Smooth muscle cell (in vitro differentiated cells): ENCODE results near the gene CDH26. TPM values are rescaled to one million over a fixed set of nuclear protein-coding genes. Genes with fewer than 3 reads are reported as not detected.

ENCODE experiments used
- DNase-seq: peaks from one replicate; lab custom pipeline; 2025; ENCODE audit not compliant: unreplicated experiment; lab: John Stamatoyannopoulos, UW
- H2AFZ ChIP-seq: fragments of 200-600 bp; sonication (generic); 2 replicates; pipeline ENCODE4 v1.6.0; 2016; ENCODE audit warnings: antibody characterized with exemption, low read depth, mild to moderate bottlenecking
- H3F3A ChIP-seq: fragments of 200-600 bp; sonication (generic); 2 replicates; pipeline ENCODE4 v1.6.0; 2017; ENCODE audit warnings: antibody characterized with exemption, low read depth
- H3K27ac ChIP-seq: fragments of 200-600 bp; sonication (generic); 2 replicates; pipeline ENCODE4 v1.5.1; 2016; ENCODE audit warnings: low read depth, mild to moderate bottlenecking
- H3K27me3 ChIP-seq: fragments of 200-600 bp; sonication (generic); 2 replicates; pipeline ENCODE4 v1.6.1; 2016; ENCODE audit warnings: low read depth, mild to moderate bottlenecking
- H3K36me3 ChIP-seq: fragments of 200-600 bp; sonication (generic); 2 replicates; pipeline ENCODE4 v1.5.1; 2016; ENCODE audit warnings: low read depth
- H3K4me1 ChIP-seq: fragments of 200-600 bp; sonication (generic); 2 replicates; pipeline ENCODE4 v1.5.1; 2016; ENCODE audit warnings: low read depth
- H3K4me2 ChIP-seq: fragments of 200-600 bp; sonication (generic); 2 replicates; pipeline ENCODE4 v1.6.0; 2016; ENCODE audit warnings: mild to moderate bottlenecking
- H3K4me3 ChIP-seq: fragments of 200-600 bp; sonication (generic); 2 replicates; pipeline ENCODE4 v1.5.1; 2016; ENCODE audit warnings: mild to moderate bottlenecking
- H3K79me2 ChIP-seq: fragments of 200-600 bp; sonication (generic); 2 replicates; pipeline ENCODE4 v1.6.0; 2016; ENCODE audit warnings: low read depth, mild to moderate bottlenecking
- H3K9ac ChIP-seq: fragments of 200-600 bp; sonication (generic); 2 replicates; pipeline ENCODE4 v1.6.0; 2016; ENCODE audit warnings: low read depth
- H3K9me3 ChIP-seq: fragments of 200-600 bp; sonication (generic); replicated peaks from 2 replicates; pipeline ENCODE4 v1.5.1; 2016; ENCODE audit warnings: low read depth
- H4K20me1 ChIP-seq: fragments of 200-600 bp; sonication (generic); 2 replicates; pipeline ENCODE4 v1.6.0; 2016; ENCODE audit warnings: low read depth
- WGBS: methylation state at CpG from one replicate; pipeline ENCODE4 v1.1.7; 2016; ENCODE audit warnings: low lambda C conversion rate; 5-methylcytosine and 5-hydroxymethylcytosine counted together
- polyA plus RNA-seq: library from polyadenylated mRNA; unstranded; fragments of >200 nt; fragmentation: Nextera tagmentation; extraction: Ambion mirVana; gene quantifications from 2 replicates; pipeline ENCODE4 v1.2.1, GENCODE V29; 2016
- total RNA-seq: library from RNA; depleted of rRNA; stranded (reverse); fragments of >200 nt; gene quantifications from 2 replicates; pipeline ENCODE4 v1.2.3, GENCODE V29; 2014
- TF ChIP-seq, protein P1 (sequence below): fragments of 200-600 bp; sonication (generic); IDR thresholded peaks from 2 replicates; pipeline ENCODE4 v1.5.1; 2017; ENCODE audit warnings: borderline replicate concordance, mild to moderate bottlenecking, antibody characterized with exemption; ENCODE audit not compliant: insufficient read depth, poor library complexity, severe bottlenecking

Gene CDH26
- total and polyA plus RNA-seq, 2 experiments from 2014 or later = 0.18 to 1.2 TPM

DNA sequence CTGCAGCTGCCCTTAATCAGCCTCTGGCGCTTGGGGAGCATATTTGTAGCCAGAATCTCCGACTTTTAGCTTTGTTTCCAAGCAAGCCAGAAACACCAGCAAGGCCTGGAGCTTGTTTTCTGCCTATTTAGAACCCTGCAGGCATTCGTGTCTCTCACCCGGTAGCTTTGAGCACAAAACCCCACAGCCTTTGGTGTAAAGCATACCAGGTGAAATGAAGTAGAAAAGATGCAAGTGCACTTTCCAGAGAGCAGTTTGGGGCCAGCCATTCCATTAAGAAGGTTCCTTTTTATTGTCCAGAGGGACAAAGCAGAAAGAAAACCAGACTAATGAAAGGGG is 17.3 kb upstream of the CDH26 start:
- H3K4me3 ChIP-seq = peak overlapping the region; percentile 72
- peak overlapping the region; percentile 88 for H3K9ac ChIP-seq
- H3K27ac ChIP-seq = peak overlapping the region; percentile 91
- H3K4me2 ChIP-seq = peak overlapping the region; percentile 92
- no peaks in the 10 kb centered on the region for H3K36me3 ChIP-seq
- H3K9me3 ChIP-seq = no peaks in the 10 kb centered on the region
- peaks cover 4% of the 10 kb centered on the region for H3F3A ChIP-seq
- WGBS = under 1% methylated on average over 4 of the region's 4 CpGs
- peak overlapping the region; percentile 98 for H2AFZ ChIP-seq
- peaks cover 21% of the 10 kb centered on the region for H4K20me1 ChIP-seq
- no peak for DNase-seq
- TF ChIP-seq, protein P1, sequence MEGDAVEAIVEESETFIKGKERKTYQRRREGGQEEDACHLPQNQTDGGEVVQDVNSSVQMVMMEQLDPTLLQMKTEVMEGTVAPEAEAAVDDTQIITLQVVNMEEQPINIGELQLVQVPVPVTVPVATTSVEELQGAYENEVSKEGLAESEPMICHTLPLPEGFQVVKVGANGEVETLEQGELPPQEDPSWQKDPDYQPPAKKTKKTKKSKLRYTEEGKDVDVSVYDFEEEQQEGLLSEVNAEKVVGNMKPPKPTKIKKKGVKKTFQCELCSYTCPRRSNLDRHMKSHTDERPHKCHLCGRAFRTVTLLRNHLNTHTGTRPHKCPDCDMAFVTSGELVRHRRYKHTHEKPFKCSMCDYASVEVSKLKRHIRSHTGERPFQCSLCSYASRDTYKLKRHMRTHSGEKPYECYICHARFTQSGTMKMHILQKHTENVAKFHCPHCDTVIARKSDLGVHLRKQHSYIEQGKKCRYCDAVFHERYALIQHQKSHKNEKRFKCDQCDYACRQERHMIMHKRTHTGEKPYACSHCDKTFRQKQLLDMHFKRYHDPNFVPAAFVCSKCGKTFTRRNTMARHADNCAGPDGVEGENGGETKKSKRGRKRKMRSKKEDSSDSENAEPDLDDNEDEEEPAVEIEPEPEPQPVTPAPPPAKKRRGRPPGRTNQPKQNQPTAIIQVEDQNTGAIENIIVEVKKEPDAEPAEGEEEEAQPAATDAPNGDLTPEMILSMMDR = no peak
- peaks cover 13% of the 10 kb centered on the region for H3K79me2 ChIP-seq
- no peaks in the 10 kb centered on the region for H3K27me3 ChIP-seq
- H3K4me1 ChIP-seq = peaks cover 9% of the 10 kb centered on the region

DNA sequence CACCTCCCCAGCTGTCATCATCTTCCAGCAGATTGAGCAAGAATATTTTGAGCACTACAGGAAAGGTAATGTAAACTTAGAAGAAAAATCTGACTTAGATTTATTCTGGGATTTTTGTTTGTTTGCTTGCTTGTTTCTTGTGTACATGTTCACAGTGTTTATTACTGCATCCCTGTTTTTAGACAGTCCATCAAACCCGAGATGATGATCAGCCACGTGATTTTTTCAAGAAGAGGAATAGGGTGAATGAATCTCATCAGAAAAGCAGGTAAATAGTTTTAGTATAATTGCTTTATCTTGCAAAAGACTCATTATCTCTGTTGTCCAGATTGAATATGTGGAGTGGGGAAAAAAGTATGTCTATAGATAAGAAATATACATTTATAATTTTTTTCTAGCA is 16.0 kb upstream of the CDH26 start:
- WGBS = 97% methylated on average over 2 of the region's 2 CpGs
- Histone ChIP-seq H3K79me2 (peaks cover 13% of the 10 kb centered on the region), H3K4me3 (no peak overlapping the region), H3K27me3 (no peaks in the 10 kb centered on the region), H3K36me3 (no peaks in the 10 kb centered on the region), H3K4me2 (no peak overlapping the region), H3K9ac (no peak overlapping the region), H3K27ac (no peak overlapping the region), H3K4me1 (peaks cover 13% of the 10 kb centered on the region), H4K20me1 (peaks cover 13% of the 10 kb centered on the region), H3F3A (peaks cover 4% of the 10 kb centered on the region), H3K9me3 (no peaks in the 10 kb centered on the region), H2AFZ (no peak overlapping the region)
- TF ChIP-seq, protein P1 = no peak
- DNase-seq = no peak

DNA sequence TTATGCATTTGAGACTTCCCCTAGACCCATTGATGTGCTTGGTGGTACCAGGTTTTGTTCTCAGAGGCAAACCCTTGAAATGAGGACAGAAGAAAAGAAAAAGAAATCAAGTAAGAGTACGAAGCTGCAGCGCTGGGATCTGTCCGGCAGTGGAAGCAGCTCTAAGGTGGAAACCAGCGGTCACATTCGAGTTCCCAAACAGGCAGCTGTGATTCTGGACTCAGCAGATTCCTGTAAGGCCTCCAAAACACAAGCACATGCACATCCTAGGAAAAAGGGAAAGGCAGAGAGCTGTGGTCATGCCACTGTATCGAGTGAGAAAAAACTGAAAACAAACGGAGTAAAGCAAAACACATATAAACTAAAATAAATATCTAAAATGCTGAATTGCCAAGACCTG is 13.5 kb upstream of the CDH26 start:
- no peak overlapping the region for H2AFZ ChIP-seq
- H3K4me2 ChIP-seq = no peak overlapping the region
- WGBS = 90% methylated on average over 7 of the region's 7 CpGs
- H4K20me1 ChIP-seq = no peaks in the 10 kb centered on the region
- no peak overlapping the region for H3K9ac ChIP-seq
- no peaks in the 10 kb centered on the region for H3K36me3 ChIP-seq
- no peak for DNase-seq
- H3K4me1 ChIP-seq = peaks cover 13% of the 10 kb centered on the region
- H3K79me2 ChIP-seq = peaks cover 8% of the 10 kb centered on the region
- H3K4me3 ChIP-seq = no peak overlapping the region
- TF ChIP-seq, protein P1 = no peak
- H3K27ac ChIP-seq = no peak overlapping the region
- no peaks in the 10 kb centered on the region for H3K27me3 ChIP-seq
- no peaks in the 10 kb centered on the region for H3F3A ChIP-seq
- H3K9me3 ChIP-seq = no peaks in the 10 kb centered on the region

DNA sequence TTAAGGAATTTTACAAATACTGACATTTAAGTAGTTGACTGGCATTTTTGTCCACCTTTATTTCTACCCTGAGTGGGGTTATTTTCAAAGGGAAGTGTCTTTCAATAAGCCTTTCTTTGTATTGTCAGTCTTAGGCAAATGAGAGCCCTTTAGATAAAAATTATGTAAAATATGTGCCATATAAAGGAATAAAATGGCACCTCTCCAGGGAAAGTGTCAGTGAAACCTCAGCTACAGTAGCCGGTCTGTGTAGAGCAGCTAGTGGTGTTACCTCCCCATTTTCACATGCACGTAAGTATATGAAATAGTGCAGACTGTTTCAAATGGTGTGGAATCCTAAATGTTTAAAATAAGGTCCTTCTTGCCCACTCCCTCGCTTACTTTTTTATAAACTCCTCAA is 13.0 kb upstream of the CDH26 start:
- no peak overlapping the region for H3K9ac ChIP-seq
- no peak overlapping the region for H3K4me3 ChIP-seq
- H3K27ac ChIP-seq = no peak overlapping the region
- H3K4me1 ChIP-seq = peaks cover 13% of the 10 kb centered on the region
- no peaks in the 10 kb centered on the region for H3F3A ChIP-seq
- peaks cover 8% of the 10 kb centered on the region for H3K79me2 ChIP-seq
- H4K20me1 ChIP-seq = no peaks in the 10 kb centered on the region
- no peaks in the 10 kb centered on the region for H3K27me3 ChIP-seq
- DNase-seq = no peak
- H3K4me2 ChIP-seq = no peak overlapping the region
- TF ChIP-seq, protein P1 = no peak
- H2AFZ ChIP-seq = no peak overlapping the region
- no peaks in the 10 kb centered on the region for H3K36me3 ChIP-seq
- H3K9me3 ChIP-seq = no peaks in the 10 kb centered on the region
- WGBS = 81% methylated on average over 3 of the region's 3 CpGs
